Activated naive CD4-positive, alpha-beta T cell treated with anti-CD3 and anti-CD28 coated beads, Interleukin-2, amount 50 U/mL, for 16 hours (primary cell): ENCODE data around the gene GALM.
A peak's percentile ranks its signal among the peaks of the same experiment; 100 is the strongest.
"Not testable (repeated sequence)": the region's sequence is repeated elsewhere in the genome, so short reads cannot be mapped to it uniquely, and the experiment has no call there.

ENCODE experiments used
- DNase-seq: peaks from one replicate; pipeline ENCODE4 v3.0.0-alpha.2; 2020

Gene GALM

DNA sequence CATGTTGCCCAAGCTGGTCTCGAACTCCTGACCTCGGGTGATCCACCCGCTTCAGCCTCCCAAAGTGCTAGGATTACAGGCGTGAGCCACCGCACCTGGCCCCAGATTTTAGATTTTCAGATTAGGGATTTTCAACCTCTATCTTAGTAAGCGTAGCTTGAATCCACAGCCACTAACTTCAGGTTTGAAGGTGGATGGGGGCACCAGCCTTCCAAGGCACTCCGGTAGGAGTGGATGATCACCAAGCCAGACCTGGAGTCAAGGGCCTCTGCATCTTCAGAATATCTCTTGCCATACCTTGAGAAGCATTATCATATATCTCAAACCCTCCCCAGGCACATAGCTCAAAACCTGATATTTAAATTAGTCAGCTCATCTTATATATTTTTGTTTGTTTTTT lies 17.9 kb downstream of the GALM start:
- DNase-seq, result no peak

GRCh38 chr2:38685116-38685735 lies 19.3 kb downstream of the GALM start:
- no peak for DNase-seq

- DNase-seq, result peak; percentile 28
Measured at GRCh38 chr2:38690499-38691420, 24.8 kb downstream of the GALM start.

GRCh38 chr2:38691994-38692393 lies 26.1 kb downstream of the GALM start:
- DNase-seq, result no peak

DNA sequence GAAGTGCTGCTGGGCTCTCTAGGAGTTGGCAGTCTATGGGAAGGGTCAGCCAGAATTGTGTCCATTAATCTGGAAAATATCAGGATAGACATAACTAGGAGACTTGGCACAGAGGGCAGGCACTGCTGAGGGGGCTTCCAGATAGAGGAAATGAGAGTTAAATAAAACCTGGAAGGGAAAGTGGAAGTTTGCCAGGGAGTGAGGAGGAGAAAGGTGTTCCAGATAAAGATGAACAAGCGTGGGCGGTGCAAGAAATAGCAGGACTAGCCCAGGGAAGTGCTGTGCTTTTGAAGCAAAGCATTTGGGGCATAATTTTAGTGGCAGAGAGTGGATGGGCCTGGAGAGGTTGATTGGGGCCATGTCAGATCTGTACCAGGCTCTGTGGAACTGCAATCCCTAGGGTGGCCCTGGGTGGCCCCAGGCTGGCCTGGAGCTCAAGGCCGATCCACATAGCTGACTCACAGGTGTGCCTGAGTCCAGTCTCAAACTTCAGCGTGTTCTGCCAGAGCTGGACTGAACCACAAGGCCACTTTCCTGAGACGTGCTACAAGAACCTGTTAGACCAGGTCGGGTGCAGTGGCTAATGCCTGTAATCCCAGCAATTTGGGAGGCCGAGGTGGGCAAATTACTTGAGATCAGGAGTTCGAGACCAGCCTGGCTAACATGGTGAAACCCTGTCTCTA lies 26.9 kb downstream of the GALM start:
- no peak for DNase-seq

GRCh38 chr2:38697116-38697840 lies 31.4 kb downstream of the GALM start:
- DNase-seq, result no peak

GRCh38 chr2:38698467-38699003 lies 32.6 kb downstream of the GALM start:
- DNase-seq, result no peak

- DNase-seq, result no peak
Measured at GRCh38 chr2:38700113-38700785, 34.3 kb downstream of the GALM start.

GRCh38 chr2:38700881-38701458 lies 35.1 kb downstream of the GALM start:
- no peak for DNase-seq

DNA sequence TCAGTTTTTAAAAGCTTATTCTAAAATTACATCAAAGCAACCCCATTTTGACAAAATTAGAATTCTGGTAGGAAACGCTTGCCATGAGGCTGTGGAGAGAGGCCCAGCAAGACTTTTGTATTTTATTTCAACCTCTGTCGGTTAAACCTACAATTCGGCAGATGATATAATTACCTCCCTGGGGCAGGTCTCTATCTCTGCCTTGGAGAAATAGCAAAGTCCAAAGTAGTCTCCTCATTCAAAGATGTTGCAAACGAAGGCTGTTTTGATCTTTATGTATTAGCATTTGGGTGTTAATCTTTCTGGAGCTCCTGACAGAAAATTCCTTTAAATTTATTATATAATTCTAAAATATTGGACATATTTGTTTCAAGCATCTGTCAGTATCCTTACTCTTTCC lies 35.6 kb downstream of the GALM start:
- no peak for DNase-seq

DNA sequence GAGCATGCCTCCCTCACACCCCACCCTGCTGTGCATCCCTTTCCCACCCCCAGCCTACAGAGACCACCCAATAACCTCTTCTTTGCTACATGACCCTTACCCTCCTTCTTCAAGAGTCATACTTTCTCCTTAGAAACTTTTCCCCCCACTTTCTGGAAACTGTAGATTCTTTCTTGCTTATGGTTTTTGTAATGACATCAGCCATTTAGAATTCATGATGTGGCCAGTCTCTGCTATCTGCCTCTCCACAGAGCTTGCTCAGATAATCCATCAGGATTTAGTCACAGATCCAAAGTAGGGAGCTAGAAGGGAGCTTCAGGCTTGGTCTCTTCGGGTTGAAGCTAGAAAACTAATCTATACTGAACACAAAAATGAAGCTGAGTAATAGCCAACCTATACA lies 36.5 kb downstream of the GALM start:
- DNase-seq, result no peak

DNA sequence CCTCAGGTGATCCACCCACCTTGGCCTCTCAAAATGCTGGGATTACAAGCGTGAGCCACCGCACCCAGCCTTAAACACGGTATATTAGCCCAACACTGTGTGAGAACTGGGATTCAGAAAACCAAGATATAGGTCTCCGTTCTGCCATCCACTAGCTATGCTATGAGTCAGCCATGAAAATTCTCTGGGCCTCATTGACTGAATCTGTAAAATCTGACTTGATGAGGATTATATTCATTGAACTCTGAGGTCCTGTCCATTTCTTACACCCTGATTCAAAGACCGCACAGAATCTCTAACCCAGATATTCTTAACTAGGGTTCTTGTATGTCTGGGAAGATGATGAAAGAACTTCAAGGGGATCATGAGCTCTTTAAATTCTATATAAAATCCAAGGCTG lies 37.4 kb downstream of the GALM start:
- not testable (repeated sequence) for DNase-seq

DNA sequence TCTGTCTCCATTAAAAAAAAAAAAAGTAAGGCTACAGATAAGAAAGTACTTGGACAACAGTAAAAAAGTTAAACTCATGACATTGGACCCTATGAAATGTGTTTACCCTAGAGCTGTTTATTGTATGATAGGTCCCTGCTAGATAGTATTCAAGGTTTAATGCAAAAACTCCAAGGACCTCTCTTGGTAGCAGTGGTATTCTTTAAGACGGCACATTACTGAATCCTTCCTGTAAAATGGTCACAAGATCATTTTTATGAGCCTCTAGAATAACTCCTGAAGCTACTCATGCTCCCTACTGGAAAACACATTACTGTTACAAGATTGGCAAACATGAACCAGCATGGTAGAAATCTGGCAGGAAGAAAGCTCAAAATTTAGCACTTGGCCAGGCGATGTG lies 38.8 kb downstream of the GALM start:
- DNase-seq, result no peak

DNA sequence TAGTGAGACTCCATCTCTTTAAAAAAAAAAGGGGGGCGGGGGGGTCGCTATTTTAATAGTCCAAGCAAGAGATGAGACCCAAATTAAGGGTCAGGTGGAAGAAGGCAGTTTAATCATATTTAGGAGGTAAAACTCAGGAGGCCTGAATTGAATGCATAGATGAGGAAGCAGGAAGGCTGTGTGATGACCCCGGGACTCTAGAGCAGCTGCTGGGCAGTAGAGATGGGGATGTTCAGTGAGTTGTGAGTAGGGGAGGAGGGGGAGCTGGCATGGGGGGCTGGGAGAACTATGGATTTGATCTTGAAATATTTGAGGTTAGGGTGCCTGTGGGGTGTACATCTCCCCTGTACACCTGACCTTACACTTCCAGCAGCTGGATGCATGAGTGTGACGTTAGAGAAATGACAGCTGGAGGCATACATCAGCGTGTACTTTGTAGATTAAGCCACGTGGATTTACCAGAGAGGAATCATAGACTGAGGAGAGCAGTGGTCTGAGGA lies 41.0 kb downstream of the GALM start:
- DNase-seq, result no peak

GRCh38 chr2:38708491-38708890 lies 42.6 kb downstream of the GALM start:
- DNase-seq, result not testable (repeated sequence)

DNA sequence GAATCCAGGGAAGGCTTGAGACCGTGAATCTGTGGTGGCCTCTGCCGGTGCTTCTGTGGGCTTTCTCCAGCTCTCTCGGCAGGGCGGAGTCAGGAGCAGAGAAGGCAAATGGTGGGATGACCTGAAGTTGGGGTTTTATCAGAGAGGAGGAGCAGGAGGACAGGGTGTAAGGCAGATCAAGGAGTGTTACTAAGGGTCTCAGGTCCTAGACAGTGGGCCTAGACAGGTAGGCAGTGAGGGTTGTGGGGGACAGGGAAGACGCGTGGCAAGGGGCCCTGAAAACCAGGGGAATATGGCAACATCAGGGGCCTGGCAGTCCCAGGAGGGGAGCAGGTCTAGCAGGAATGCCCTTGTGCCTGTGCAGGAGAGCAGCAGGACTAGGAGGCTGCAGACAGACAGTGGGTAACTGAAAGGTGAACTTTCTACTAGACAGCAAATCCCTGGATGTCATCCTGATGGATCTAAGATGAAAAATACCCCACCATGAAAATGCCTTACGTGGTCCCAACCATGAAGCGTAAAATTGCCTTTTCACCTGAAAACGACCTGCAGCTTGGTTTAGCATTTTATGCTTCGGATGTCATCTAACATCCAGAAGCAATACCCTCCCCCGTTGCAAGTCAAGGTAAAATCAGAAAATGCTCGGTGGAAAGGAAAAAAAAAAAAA lies 43.1 kb downstream of the GALM start:
- DNase-seq, result no peak

DNA sequence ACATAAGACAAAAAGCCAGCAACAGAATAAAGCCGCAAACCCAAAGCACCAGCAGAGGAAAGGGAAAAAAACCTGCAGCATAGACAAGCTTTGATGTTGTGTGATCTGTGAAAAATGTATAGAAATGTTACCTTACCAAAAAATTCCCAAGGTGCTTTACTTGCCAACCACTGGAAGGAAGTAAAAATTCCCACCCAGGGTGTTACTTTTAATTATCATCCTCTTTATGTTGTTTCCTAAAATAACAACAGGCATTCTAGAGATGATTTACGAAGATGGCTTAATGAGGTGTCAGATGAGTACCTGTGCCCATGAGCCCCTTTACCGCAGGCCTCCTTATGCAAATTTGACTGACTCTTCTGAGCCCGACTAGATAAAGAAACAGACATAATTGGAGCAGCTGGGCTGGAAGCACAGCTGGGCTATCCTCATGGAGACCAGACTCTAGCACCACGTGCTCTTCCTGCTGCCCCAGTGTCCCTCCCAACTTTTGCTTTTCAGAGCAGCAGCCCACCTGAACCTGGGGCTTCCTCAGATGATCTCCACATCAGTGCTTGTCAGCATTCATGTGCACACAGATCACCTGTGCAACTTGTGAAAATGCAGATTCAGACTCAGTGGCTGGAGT lies 43.8 kb downstream of the GALM start:
- peak; percentile 49 for DNase-seq

DNA sequence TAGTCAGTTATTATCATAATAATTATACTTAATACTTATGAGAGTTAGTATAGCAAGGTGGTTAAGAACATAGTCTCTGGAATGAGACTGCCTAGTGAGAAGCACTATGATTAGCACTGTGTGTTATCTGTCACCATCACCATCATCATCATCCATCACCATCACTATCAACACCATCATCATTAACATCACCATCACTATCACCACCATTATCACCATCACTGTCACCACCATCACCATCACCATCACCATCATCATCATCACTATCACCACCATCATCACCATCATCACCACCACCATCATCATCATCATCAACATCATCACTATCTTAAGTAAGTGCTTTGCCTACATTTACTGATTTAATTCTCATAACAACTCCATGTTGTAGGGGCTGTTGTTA lies 45.6 kb downstream of the GALM start:
- no peak for DNase-seq

DNA sequence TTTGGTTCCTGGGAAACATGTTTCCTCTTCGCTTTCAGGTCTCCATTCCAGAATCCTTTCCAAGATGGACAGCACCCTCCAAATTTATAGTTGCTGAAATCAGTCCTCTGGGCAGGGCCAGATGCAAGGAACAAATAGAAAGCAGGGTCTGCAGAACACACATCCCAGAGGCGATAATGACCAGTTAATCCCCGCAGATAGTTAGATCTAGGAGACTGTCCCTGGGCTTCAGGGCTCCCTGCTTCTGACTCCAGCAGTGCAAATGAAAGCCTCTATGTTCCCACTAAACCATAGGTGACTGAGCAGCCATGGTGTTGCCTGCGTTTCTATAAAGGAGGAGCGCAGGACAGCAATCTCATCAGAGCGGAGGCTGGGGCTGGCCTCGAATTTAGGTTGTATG lies 46.5 kb downstream of the GALM start:
- DNase-seq, result no peak

- DNase-seq, result no peak
Measured at GRCh38 chr2:38712871-38713270, 47.0 kb downstream of the GALM start.

DNA sequence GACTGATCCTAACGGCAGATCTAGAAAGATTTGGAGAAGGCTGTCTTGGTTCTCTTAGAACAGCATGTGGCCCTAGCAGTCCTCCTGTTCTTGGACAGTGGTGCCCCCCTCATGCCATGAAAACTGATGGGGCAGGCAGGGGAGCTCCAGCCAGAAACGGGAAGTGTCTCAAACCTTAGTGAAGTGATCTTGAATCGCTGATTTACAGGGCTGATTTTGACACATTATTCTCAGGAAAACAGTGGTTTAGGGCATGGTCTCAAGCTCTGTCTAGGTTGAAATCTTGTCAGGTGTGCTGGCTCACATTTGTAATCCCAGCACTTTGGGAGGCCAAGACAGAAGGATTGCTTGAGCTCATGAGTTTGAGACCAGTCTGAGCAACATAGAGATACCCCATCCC lies 47.4 kb downstream of the GALM start:
- no peak for DNase-seq
